Activated T-cell treated with anti-CD3 and anti-CD28 coated beads, Interleukin-2, amount 50 U/mL, for 24 hours (primary cell): ENCODE data around the gene GOLT1A.

Source experiments
- DNase-seq: peaks from one replicate; pipeline ENCODE4 v3.0.0-alpha.2; 2020
- H3K27ac Mint-ChIP-seq: 2 replicates; pipeline ENCODE4 v1.8.0; 2020; ENCODE audit warnings: mild to moderate bottlenecking, mixed read lengths
- H3K27me3 Mint-ChIP-seq: 2 replicates; pipeline ENCODE4 v1.8.0; 2020; ENCODE audit warnings: mixed read lengths
- H3K36me3 Mint-ChIP-seq: 2 replicates; pipeline ENCODE4 v1.8.0; 2020; ENCODE audit warnings: low read depth, mixed read lengths
- H3K4me1 Mint-ChIP-seq: 2 replicates; pipeline ENCODE4 v1.8.0; 2020; ENCODE audit warnings: low read depth, mixed read lengths
- H3K4me3 Mint-ChIP-seq: 2 replicates; pipeline ENCODE4 v1.8.0; 2020; ENCODE audit warnings: mild to moderate bottlenecking, moderate library complexity, mixed read lengths
- H3K9me3 Mint-ChIP-seq: 2 replicates; pipeline ENCODE4 v1.8.0; 2020; ENCODE audit warnings: mixed read lengths

Gene GOLT1A

DNA sequence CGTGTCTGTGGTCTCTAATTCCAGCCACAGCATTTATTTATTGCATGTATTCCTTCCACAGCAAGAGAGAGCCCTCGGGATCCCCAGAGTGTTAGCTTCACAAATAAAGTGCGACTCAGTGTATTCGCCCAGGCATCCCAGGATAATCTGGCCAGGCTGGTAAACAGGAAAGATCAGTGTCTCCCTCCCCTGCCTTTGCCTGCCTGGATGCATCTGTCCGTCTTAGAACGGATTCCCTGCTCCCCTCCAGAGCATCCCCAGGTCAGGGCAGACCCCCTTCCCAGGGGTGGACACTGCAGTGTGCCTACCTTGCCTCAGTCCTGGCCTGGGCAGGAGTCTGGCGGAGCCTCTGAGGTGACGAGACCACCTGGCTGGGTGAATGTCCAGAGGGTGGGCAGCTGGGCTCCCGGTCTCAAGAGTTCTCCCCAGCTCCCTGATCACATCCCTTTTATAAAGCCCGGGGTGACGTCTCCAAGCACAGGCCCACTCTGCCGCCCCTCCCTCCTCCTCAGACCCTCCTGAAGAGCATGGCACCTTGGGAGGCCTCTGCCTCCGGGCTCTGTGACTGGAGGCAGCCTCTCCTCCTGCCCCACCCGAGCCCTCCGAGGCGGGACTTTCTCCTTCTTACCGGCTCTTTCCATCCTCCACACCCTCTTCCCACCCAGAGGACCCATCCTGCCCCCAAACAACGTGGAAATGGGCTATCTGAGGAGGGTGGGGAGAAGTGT, 17.6 kb downstream of the GOLT1A start, which contains the start of gene KISS1:
Gene KISS1, minus strand, starts transcription at position 424 of the 728 bp plus-strand sequence. CDS start 3,615 bp downstream, outside the sequence.
- no peaks in the 10 kb centered on the region for H3K36me3 Mint-ChIP-seq
- H3K27me3 Mint-ChIP-seq, result peaks cover 17% of the 10 kb centered on the region
- DNase-seq, result no peak
- no peak within 1 kb of the TSS for H3K4me3 Mint-ChIP-seq
- no peak within 1 kb of the TSS for H3K27ac Mint-ChIP-seq
- H3K4me1 Mint-ChIP-seq, result peaks cover 7% of the 10 kb centered on the region
- H3K9me3 Mint-ChIP-seq, result no peaks in the 10 kb centered on the region

GRCh38 chr1:204194771-204195170, 19.0 kb downstream of the GOLT1A start:
- DNase-seq, result no peak
- Mint-ChIP-seq H3K4me3 (no peak overlapping the region), H3K9me3 (no peaks in the 10 kb centered on the region), H3K36me3 (no peaks in the 10 kb centered on the region), H3K27ac (no peak overlapping the region), H3K27me3 (peaks cover 27% of the 10 kb centered on the region), H3K4me1 (peaks cover 16% of the 10 kb centered on the region)

DNA sequence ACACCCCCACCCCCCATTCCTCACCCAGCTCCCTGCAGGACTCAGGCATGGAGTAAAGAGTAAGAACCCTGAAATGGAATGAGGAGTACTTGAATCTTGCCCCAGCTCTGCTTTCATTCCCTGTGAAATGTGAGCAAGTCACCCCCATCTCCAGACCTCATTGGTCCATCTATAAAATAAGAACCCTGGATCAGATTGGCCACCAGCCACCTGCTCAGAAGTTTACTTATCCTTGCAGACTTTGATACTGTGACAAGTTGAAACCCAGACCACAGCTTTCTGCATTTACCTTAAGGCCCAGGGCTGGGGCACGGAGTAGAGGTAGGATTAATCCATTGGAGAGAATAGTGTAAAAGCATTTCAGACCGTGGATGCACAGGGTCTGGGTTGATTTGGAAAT, 19.7 kb downstream of the GOLT1A start:
- no peak for DNase-seq
- H3K4me3 Mint-ChIP-seq, result no peak overlapping the region
- H3K36me3 Mint-ChIP-seq, result no peaks in the 10 kb centered on the region
- H3K27ac Mint-ChIP-seq, result no peak overlapping the region
- H3K9me3 Mint-ChIP-seq, result no peaks in the 10 kb centered on the region
- peaks cover 22% of the 10 kb centered on the region for H3K4me1 Mint-ChIP-seq
- peaks cover 34% of the 10 kb centered on the region for H3K27me3 Mint-ChIP-seq

GRCh38 chr1:204192589-204193352, 21.0 kb downstream of the GOLT1A start:
- Mint-ChIP-seq H3K27me3 (peaks cover 44% of the 10 kb centered on the region), H3K36me3 (no peaks in the 10 kb centered on the region)

DNA sequence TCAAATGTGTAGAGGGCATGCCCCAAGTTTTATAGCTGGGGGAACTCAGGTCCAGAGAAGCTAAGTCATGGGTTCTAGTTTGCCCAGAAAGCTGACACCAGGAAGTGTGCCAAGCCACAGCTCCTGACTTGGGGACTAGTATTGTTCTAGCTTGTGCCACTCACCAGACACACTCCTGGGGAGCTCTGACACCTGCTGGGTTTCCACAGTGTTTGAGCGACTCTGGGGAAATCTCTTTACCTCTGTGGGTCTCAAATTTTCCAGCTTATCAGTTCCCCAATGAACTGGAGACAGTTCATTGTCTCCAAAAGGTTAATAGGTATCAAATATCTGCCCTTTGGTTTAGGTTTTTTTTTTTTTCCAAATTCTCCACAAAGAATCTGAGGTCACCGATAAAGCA, 21.7 kb downstream of the GOLT1A start:
- Mint-ChIP-seq H3K27ac (no peak overlapping the region), H3K4me1 (peaks cover 28% of the 10 kb centered on the region), H3K27me3 (peaks cover 51% of the 10 kb centered on the region), H3K36me3 (no peaks in the 10 kb centered on the region), H3K4me3 (no peak overlapping the region), H3K9me3 (no peaks in the 10 kb centered on the region)
- no peak for DNase-seq

More at GRCh38 chr1:204192589-204193352, 21.0 kb downstream of the GOLT1A start:
- H3K27ac Mint-ChIP-seq, result no peak overlapping the region
- peaks cover 28% of the 10 kb centered on the region for H3K4me1 Mint-ChIP-seq
- H3K4me3 Mint-ChIP-seq, result no peak overlapping the region
- DNase-seq, result no peak
- H3K9me3 Mint-ChIP-seq, result no peaks in the 10 kb centered on the region

GRCh38 chr1:204191456-204191855, 22.3 kb downstream of the GOLT1A start:
- H3K9me3 Mint-ChIP-seq, result no peaks in the 10 kb centered on the region
- H3K27ac Mint-ChIP-seq, result no peak overlapping the region
- peaks cover 28% of the 10 kb centered on the region for H3K4me1 Mint-ChIP-seq
- H3K4me3 Mint-ChIP-seq, result no peak overlapping the region
- DNase-seq, result no peak
- H3K27me3 Mint-ChIP-seq, result peaks cover 56% of the 10 kb centered on the region
- no peaks in the 10 kb centered on the region for H3K36me3 Mint-ChIP-seq

GRCh38 chr1:204190212-204191211, 23.3 kb downstream of the GOLT1A start:
- peaks cover 28% of the 10 kb centered on the region for H3K4me1 Mint-ChIP-seq
- H3K27ac Mint-ChIP-seq, result no peak overlapping the region
- no peaks in the 10 kb centered on the region for H3K36me3 Mint-ChIP-seq
- DNase-seq, result peak; percentile 42
- H3K9me3 Mint-ChIP-seq, result no peaks in the 10 kb centered on the region
- peaks cover 63% of the 10 kb centered on the region for H3K27me3 Mint-ChIP-seq
- no peak overlapping the region for H3K4me3 Mint-ChIP-seq

- peaks cover 63% of the 10 kb centered on the region for H3K27me3 Mint-ChIP-seq
- no peak overlapping the region for H3K4me3 Mint-ChIP-seq
- H3K36me3 Mint-ChIP-seq, result no peaks in the 10 kb centered on the region
- no peak overlapping the region for H3K27ac Mint-ChIP-seq
- no peak for DNase-seq
- peaks cover 21% of the 10 kb centered on the region for H3K4me1 Mint-ChIP-seq
- H3K9me3 Mint-ChIP-seq, result no peaks in the 10 kb centered on the region
These were observed 24.7 kb downstream of the GOLT1A start for GRCh38 chr1:204188959-204189639.

DNA sequence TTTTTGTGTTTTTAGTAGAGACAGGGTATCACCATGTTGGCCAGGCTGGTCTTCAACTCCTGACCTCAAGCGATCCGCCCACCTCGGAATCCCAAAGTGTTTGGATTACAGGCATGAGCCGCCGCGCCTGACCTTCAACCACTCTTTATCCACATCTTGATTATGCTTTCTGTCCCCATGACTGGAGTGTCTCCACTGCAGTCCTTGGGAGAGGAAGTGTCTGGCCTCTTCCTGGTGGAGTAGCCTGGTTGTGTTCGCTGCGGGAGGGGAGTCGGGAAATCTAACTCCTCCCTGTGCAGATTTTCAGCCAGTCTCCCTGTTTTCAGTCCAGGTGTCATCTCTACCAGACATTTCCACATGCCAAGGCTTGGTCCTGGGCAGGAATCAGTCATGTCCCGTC, 27.2 kb downstream of the GOLT1A start:
- Mint-ChIP-seq H3K9me3 (no peaks in the 10 kb centered on the region), H3K4me3 (no peak overlapping the region), H3K27me3 (peaks cover 53% of the 10 kb centered on the region), H3K27ac (no peak overlapping the region), H3K36me3 (no peaks in the 10 kb centered on the region), H3K4me1 (peaks cover 21% of the 10 kb centered on the region)
- DNase-seq, result no peak

GRCh38 chr1:204181116-204181515, 32.7 kb downstream of the GOLT1A start:
- Mint-ChIP-seq H3K36me3 (no peaks in the 10 kb centered on the region), H3K27me3 (peaks cover 7% of the 10 kb centered on the region), H3K4me3 (no peak overlapping the region), H3K4me1 (no peaks in the 10 kb centered on the region), H3K9me3 (no peaks in the 10 kb centered on the region), H3K27ac (no peak overlapping the region)
- DNase-seq, result no peak

GRCh38 chr1:204180133-204180532, 33.7 kb downstream of the GOLT1A start:
- Mint-ChIP-seq H3K4me3 (no peak overlapping the region), H3K27ac (no peak overlapping the region)
- DNase-seq, result no peak

GRCh38 chr1:204178487-204179281, 35.1 kb downstream of the GOLT1A start:
- Mint-ChIP-seq H3K9me3 (no peaks in the 10 kb centered on the region), H3K36me3 (no peaks in the 10 kb centered on the region), H3K27me3 (peaks cover 6% of the 10 kb centered on the region), H3K4me3 (no peak overlapping the region), H3K4me1 (no peaks in the 10 kb centered on the region), H3K27ac (no peak overlapping the region)
- no peak for DNase-seq

More at GRCh38 chr1:204180133-204180532, 33.7 kb downstream of the GOLT1A start:
- H3K36me3 Mint-ChIP-seq, result no peaks in the 10 kb centered on the region
- peaks cover 4% of the 10 kb centered on the region for H3K27me3 Mint-ChIP-seq
- H3K9me3 Mint-ChIP-seq, result no peaks in the 10 kb centered on the region
- no peaks in the 10 kb centered on the region for H3K4me1 Mint-ChIP-seq

DNA sequence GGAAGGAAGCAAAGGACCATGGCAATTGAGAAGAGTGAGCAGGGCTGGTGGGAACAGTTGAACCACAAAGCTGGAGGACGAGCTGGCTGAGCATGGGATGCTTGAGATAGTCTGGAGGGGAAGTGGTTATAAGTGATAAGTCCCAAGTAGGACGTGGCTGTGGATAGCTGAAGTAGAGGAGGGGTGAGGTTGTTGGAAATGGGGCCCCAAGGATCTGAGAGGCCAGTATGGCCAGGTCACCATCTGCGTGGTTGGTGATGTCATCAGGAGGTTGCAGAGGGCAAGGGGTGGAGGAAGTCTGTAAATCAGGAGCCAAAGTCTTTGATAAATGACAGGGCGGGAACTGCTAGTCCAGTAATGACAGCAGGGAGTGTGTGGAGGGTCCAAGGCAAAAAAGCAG, 36.7 kb downstream of the GOLT1A start:
- Mint-ChIP-seq H3K27me3 (peaks cover 13% of the 10 kb centered on the region), H3K27ac (no peak overlapping the region), H3K4me3 (no peak overlapping the region), H3K4me1 (no peaks in the 10 kb centered on the region), H3K36me3 (no peaks in the 10 kb centered on the region), H3K9me3 (peaks cover 3% of the 10 kb centered on the region)
- DNase-seq, result no peak
